Suppressor macrophage treated with lipopolysaccharide for 4 hours (primary cell): ENCODE data around the gene MYO1D.

Experiments
- DNase-seq: peaks from one replicate; pipeline ENCODE4 v3.0.0-alpha.2; 2020

Gene MYO1D

DNA sequence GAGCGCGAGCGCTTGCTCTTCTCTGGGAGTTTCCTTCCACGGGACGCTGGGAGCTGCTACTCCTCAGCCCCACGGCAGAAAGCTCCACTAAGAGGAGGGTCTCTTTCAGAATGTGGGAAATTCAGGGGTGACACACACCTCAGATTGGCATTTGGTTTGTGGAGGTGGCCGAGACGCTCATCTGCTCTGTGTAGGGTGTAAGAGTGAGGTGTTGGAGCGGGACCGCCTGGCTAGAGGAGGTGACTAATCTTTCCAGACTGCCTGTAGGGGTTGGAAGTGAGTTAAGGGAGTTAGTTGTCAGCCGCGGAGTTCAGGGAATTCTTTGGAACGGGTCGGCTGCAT lies 431.9 kb downstream of the MYO1D start:
- DNase-seq = peak; percentile 43

DNA sequence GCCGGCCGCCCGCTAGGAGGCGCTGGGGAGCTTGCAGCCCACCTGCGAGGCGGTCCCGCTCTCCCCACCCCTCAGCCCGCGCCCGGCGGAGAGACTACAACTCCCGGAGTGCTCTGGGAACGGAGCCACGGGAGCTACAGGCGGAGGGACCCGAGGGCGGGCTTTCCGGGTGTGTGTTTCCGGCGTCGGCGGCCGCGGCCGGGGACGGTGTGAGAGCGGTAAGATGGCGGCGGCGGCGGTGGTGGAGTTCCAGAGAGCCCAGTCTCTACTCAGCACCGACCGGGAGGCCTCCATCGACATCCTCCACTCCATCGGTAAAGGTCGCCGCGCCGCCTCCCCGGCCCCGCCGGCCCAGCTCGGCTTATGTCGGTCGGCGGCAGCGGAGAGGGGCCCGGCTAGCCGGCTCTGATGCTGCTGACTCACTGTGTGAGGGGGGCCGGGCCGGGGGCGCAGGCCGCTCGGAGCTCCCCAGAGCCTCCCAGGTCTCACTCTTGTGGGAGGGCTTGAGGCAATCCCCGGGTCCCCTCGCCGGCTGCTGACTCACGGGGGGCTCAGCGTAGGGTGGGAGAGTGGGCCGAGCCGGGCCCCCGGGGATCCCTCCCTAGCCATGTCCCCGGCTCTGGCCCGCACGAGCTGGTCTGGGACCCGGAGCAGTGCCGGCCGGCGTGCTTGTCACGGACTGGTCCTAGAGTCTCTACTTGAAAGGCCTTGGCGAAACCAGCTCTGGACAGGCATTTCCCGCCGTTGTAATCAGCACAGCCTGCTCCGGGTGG lies 432.4 kb downstream of the MYO1D start, which contains the start of gene PSMD11:
Gene PSMD11 (plus strand): TSS at position 210 of the 773 bp plus-strand sequence. CDS start 14 bp downstream, at position 224.
- DNase-seq = peak; percentile 99

DNA sequence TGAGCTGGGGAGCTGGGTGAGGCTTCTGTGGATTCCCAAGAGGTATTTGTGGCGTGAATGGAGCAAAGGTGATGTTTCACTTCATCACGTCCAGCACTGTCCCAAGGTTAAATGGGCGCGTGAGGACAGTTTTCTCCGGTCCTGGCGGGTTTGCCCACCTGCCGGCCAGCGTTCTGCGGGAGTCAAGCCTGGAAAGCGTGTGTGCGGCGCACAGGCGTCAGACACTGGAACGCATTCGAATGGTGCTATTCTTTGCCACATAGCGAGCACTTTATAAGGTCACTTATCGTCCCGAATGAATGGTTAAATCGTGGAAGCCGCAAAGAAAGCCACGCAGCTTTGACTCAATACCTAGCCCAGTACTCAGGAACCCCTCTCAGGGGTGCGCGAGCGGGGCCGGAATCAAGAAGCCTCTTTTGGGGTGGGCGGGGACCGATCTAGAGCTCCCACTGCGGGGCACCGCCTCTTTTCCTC lies 433.1 kb downstream of the MYO1D start:
- DNase-seq = no peak
